GM04503 (cell line): ENCODE results near the gene SNAP29.
"Not testable (repeated sequence)": the region's sequence is repeated elsewhere in the genome, so short reads cannot be mapped to it uniquely, and the experiment has no call there.

Experiments used
- DNase-seq: peaks from one replicate; pipeline ENCODE4 v3.0.0-alpha.2; 2012; ENCODE audit warnings: low read depth

Gene SNAP29

GRCh38 chr22:20901093-20902033 is 42.6 kb downstream of the SNAP29 start:
- DNase-seq, result not testable (repeated sequence)

- DNase-seq, result no peak
Measured at GRCh38 chr22:20903093-20903492, 44.3 kb downstream of the SNAP29 start.

- peak; percentile 93 for DNase-seq
Measured at GRCh38 chr22:20904008-20904979, 45.5 kb downstream of the SNAP29 start.

- DNase-seq, result no peak
Measured at GRCh38 chr22:20904980-20905355, 46.2 kb downstream of the SNAP29 start.

GRCh38 chr22:20905415-20906386 is 46.9 kb downstream of the SNAP29 start:
- DNase-seq, result no peak

- no peak for DNase-seq
Measured at GRCh38 chr22:20906387-20906767, 47.6 kb downstream of the SNAP29 start.

GRCh38 chr22:20908717-20909116 is 49.9 kb downstream of the SNAP29 start:
- DNase-seq, result not testable (repeated sequence)

GRCh38 chr22:20909543-20910303 is 50.9 kb downstream of the SNAP29 start:
- DNase-seq, result no peak

- DNase-seq, result no peak
Measured at GRCh38 chr22:20912494-20912893, 53.7 kb downstream of the SNAP29 start.

GRCh38 chr22:20916916-20917810 is 58.4 kb downstream of the SNAP29 start, which contains the start of gene CRKL:
Gene CRKL, plus strand, starts transcription at chr22:20917407. Its CDS starts 528 bp downstream, at chr22:20917935.
- DNase-seq, result peak; percentile 83

- no peak for DNase-seq
Measured at GRCh38 chr22:20918663-20919218, 59.9 kb downstream of the SNAP29 start.

GRCh38 chr22:20919718-20920117 is 60.9 kb downstream of the SNAP29 start:
- no peak for DNase-seq

- DNase-seq, result no peak
Measured at GRCh38 chr22:20920881-20921203, 62.0 kb downstream of the SNAP29 start.

- DNase-seq, result no peak
Measured at GRCh38 chr22:20922141-20922751, 63.4 kb downstream of the SNAP29 start.

GRCh38 chr22:20926243-20926642 is 67.4 kb downstream of the SNAP29 start:
- DNase-seq, result no peak

- no peak for DNase-seq
Measured at GRCh38 chr22:20927940-20928572, 69.2 kb downstream of the SNAP29 start.

GRCh38 chr22:20928573-20928967 is 69.8 kb downstream of the SNAP29 start:
- no peak for DNase-seq

- no peak for DNase-seq
Measured at GRCh38 chr22:20930004-20930403, 71.2 kb downstream of the SNAP29 start.
